Choroid plexus epithelial cell (primary cell): Measurements from ENCODE around the gene ARHGEF12.

ENCODE experiments used
- DNase-seq: peaks from one replicate; pipeline ENCODE4 v3.0.0-alpha.2; 2010; ENCODE audit warnings: low read depth
- H3K4me3 ChIP-seq: 2 replicates; pipeline ENCODE4 v1.5.1; 2011; ENCODE audit warnings: low read depth, mild to moderate bottlenecking, control low read depth, low read length, moderate library complexity
- TF ChIP-seq, protein P1 (sequence below): conservative IDR thresholded peaks from 2 replicates; pipeline ENCODE4 v1.5.1; 2011; ENCODE audit warnings: low read depth, mild to moderate bottlenecking, control low read depth, inconsistent platforms, low read length, moderate library complexity

Gene ARHGEF12

GRCh38 chr11:120513436-120514315, 177.5 kb downstream of the ARHGEF12 start:
- no peak for DNase-seq
- no peak overlapping the region for H3K4me3 ChIP-seq
- TF ChIP-seq, protein P1, sequence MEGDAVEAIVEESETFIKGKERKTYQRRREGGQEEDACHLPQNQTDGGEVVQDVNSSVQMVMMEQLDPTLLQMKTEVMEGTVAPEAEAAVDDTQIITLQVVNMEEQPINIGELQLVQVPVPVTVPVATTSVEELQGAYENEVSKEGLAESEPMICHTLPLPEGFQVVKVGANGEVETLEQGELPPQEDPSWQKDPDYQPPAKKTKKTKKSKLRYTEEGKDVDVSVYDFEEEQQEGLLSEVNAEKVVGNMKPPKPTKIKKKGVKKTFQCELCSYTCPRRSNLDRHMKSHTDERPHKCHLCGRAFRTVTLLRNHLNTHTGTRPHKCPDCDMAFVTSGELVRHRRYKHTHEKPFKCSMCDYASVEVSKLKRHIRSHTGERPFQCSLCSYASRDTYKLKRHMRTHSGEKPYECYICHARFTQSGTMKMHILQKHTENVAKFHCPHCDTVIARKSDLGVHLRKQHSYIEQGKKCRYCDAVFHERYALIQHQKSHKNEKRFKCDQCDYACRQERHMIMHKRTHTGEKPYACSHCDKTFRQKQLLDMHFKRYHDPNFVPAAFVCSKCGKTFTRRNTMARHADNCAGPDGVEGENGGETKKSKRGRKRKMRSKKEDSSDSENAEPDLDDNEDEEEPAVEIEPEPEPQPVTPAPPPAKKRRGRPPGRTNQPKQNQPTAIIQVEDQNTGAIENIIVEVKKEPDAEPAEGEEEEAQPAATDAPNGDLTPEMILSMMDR = no peak

DNA sequence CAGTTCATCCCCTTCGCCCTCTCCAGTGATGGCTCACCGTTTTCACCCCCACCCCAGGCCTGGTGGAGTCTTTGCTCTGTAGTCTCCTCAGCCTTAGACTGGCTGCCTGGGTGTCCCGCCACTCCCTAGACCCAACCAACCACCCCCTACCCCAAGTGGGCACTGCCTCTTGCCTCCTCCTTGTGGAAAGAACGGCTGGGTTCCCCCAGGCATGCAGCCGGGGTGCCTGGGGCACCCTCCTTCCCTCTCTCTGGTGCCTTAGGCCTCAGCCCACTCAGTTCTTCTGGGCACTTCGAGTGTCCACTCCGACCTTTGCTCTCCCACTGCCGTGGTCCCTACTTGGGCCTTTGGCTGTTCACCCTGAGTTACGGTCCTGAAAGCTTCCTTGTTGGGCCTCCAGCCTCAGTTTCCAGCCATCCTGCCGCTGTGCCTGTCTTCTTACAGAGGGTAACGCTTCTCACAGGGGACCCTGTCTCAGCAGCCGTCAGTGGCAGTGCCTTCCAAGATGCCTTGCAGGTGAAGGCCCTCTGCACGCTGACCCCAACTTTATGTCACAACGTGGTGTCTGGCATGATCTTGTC, 178.4 kb downstream of the ARHGEF12 start:
- no peak overlapping the region for H3K4me3 ChIP-seq
- DNase-seq = no peak
- TF ChIP-seq, protein P1 = no peak

- DNase-seq = no peak
- no peak overlapping the region for H3K4me3 ChIP-seq
- TF ChIP-seq, protein P1 = no peak
These were observed 179.0 kb downstream of the ARHGEF12 start for GRCh38 chr11:120515186-120515723.

DNA sequence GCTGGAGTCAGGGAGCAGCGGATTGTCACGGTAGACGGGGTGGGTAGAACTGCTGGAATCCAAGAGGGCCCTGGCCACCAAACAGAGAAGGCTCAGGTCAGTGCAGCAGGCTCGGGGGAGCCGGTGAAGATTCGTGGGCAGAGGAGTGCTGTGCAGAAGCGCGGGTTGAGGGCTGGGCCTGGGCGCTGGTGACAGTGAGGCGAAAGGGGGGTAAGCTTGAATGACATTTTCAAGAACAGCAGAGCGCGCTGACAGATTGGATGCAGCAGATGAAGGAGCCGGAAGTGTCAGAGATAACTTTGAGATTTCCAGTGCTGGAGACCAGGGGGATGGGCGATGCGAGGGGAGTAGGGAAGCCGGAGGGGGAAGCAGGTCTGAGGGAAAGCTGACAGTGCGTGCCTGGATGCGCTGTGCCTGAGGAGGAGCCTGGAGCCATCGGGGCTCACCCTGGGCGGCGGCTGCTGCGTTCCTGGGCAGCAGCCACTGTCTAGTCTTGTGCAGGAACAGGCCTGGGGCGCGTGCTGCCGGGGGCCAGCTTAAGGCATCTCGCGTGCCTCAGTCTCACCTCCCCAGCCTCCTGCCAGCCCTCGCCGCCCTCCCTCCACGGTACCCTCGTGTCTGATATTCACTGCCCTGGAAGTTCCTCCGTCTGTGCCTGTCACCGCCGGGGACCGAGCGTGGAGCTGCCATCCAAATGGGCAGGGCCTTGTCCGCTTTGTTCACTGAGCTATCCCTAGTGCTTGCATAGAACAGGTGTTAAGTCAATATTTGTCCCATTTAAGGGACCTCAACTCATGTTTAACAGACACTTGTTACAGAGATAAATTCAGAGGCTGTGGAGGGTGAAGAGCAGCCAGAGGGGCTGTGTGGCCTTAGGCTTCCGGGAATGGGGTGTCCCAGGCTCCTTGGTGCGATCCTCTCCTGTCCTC, 180.5 kb downstream of the ARHGEF12 start:
- DNase-seq = no peak
- TF ChIP-seq, protein P1 = no peak
- no peak overlapping the region for H3K4me3 ChIP-seq

DNA sequence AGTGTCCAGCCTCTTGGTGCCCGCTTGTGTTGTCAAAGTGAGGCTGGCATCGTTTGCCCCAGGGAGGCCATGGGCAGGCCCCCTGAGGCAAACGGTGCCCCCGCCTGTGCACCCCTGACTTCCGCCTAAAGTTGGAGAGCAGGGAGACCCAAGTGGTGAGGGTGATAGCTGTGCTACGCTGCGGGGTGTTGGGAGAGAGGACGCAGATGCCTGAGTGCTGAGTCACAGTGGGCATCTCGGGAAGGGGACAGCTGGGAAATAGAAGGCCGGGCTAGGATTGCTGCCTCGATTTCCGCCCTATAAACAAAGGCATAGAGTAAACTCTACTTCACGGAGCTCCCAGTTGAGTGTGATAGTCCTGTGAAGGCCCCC, 181.2 kb downstream of the ARHGEF12 start:
- no peak overlapping the region for H3K4me3 ChIP-seq
- TF ChIP-seq, protein P1 = no peak
- no peak for DNase-seq

GRCh38 chr11:120517801-120518291, 181.6 kb downstream of the ARHGEF12 start:
- DNase-seq = no peak
- H3K4me3 ChIP-seq = no peak overlapping the region
- TF ChIP-seq, protein P1 = no peak
